Measurements from ENCODE around the gene TEAD1.

- no peak for TF ChIP-seq CTCF (IDR thresholded peaks at IDR 0.05)
- TF ChIP-seq EP300 (IDR thresholded peaks at IDR 0.05) = no peak
Observed at GRCh38 chr11:12966002-12966401, 291.8 kb downstream of the TEAD1 start.

Data from gastroesophageal sphincter (tissue), 3 donors.